ENCODE data around the gene TRPM7. TPM values are rescaled to one million over a fixed set of nuclear protein-coding genes. Genes with fewer than 3 reads are reported as not detected.
A peak's percentile ranks its signal among the peaks of the same experiment; 100 is the strongest.

Gene TRPM7
- total and polyA plus RNA-seq, 2 of the 13 experiments (the other 11 are each of a cell fraction or from before 2014, with no cell fraction given) = 11.0 to 36.0 TPM

- TF ChIP-seq HNRNPLL (IDR thresholded peaks at IDR 0.05; ENCODE audit: low read depth, low read length, poor library complexity, severe bottlenecking) (peak; percentile 77), ZBTB39 (CRISPR knock-in tag; IDR thresholded peaks at IDR 0.05) (peak; percentile 85; the same call in 1 of the 2 replicates), ZSCAN21 (CRISPR knock-in tag; IDR thresholded peaks at IDR 0.05; ENCODE audit: borderline replicate concordance) (peak; percentile 11; the same call in 1 of the 2 replicates), ZNF792 (CRISPR knock-in tag; IDR thresholded peaks at IDR 0.05) (no peak; the same call in 1 of the 2 replicates), ZNF331 (CRISPR knock-in tag; IDR thresholded peaks at IDR 0.05) (peak; percentile 86; the same call in 1 of the 2 replicates), ASH2L (IDR thresholded peaks at IDR 0.05; ENCODE audit: insufficient read length, low read depth, low read length) (peak; percentile 95), TCF7 (IDR thresholded peaks at IDR 0.05; ENCODE audit: low read depth) (no peak)
These were observed 575 bp downstream of the TRPM7 start (continued) for GRCh38 chr15:50685976-50686468.

- Histone ChIP-seq H2AFZ (ENCODE audit: low read length) (no peak overlapping the region), H3K4me2 (ENCODE audit: low read depth, low read length) (peak overlapping the region; percentile 88), H3K4me1 (ENCODE audit: insufficient read depth, low read length) (peaks cover 55% of the 10 kb centered on the region), H3K36me3 (replicated peaks in 1 of 2; ENCODE audit: control insufficient read depth in 1 of 2, insufficient read depth in 2 of 2, low read length in 2 of 2) (no peaks in the 10 kb centered on the region; a peak in 1 of 5 replicates), H3K9me3 (ENCODE audit: low read length) (no peaks in the 10 kb centered on the region), H3K4me3 (replicated peaks in 1 of 3; ENCODE audit: insufficient read depth in 1 of 3, low read depth in 2 of 3, low read length in 3 of 3) (peak overlapping the region; percentile 65 to 90 (median 86)), H4K20me1 (ENCODE audit: insufficient read depth, low read length) (peaks cover 6% of the 10 kb centered on the region; the same call in 1 of the 2 replicates), H3K9ac (ENCODE audit: insufficient read depth, low read depth, low read length) (peak overlapping the region; percentile 94), H3K27me3 (ENCODE audit: control insufficient read depth in 1 of 2, insufficient read depth in 2 of 2, low read length in 2 of 2) (no peaks in the 10 kb centered on the region; a peak in 1 of 5 replicates), H3K27ac (ENCODE audit: extremely low read length, insufficient read depth, low read length) (peak overlapping the region; percentile 94), H3K79me2 (ENCODE audit: insufficient read depth, low read length) (peaks cover 56% of the 10 kb centered on the region)
- no peak for ATAC-seq
- in situ Hi-C loops (cut with HindIII; ENCODE audit: extremely low pct_ligation_motif_present, low pct_unique_long_range_greater_than_20kb) (no loop called here), intact Hi-C loops (cut with micrococcal nuclease; ENCODE audit: unreplicated experiment) (loop anchor here (5.0 kb wide), 1 partner anchor 82 kb away; the partner anchor contains the start of gene SPPL2A)
- no peak for FAIRE-seq
- BruUV-seq (replicated peaks) = TSS peak; percentile 73
- ChIA-PET CTCF (ENCODE audit: low intra/inter-chr PET ratio, low total read pairs) (interaction anchor here (1.0 kb wide), 1 partner anchor 191 kb away, joined by 3 read pairs; no protein-coding TSS in a partner anchor), POLR2A (interaction anchor here (1.3 kb wide), 1 partner anchor 34 kb away, joined by 4 read pairs; no protein-coding TSS in a partner anchor)
- no peak for DNase-seq (ENCODE audit: low spot score)
- WGBS (ENCODE audit: low lambda C conversion rate) = 39% methylated on average over 22 of the region's 22 CpGs
- TF ChIP-seq BCL3 (CRISPR knock-in tag; IDR thresholded peaks at IDR 0.05) (no peak), NPAS2 (CRISPR knock-in tag; IDR thresholded peaks at IDR 0.05; ENCODE audit: borderline replicate concordance) (no peak), ZSCAN30 (CRISPR knock-in tag; IDR thresholded peaks at IDR 0.05) (no peak), HOXA5 (CRISPR knock-in tag; IDR thresholded peaks at IDR 0.05) (no peak), TCF7L2 (IDR thresholded peaks at IDR 0.05; ENCODE audit: low read depth, low read length) (no peak), PRPF4 (IDR thresholded peaks at IDR 0.05; ENCODE audit: low read depth, low read length, poor library complexity, severe bottlenecking) (peak; percentile 30), ZNF800 (CRISPR knock-in tag; IDR thresholded peaks at IDR 0.05) (0 out of 2 replicates have a peak, but pooled peaks have one; percentile 17), ZSCAN21 (CRISPR knock-in tag; IDR thresholded peaks at IDR 0.05; ENCODE audit: borderline replicate concordance) (no peak), ZC3H4 (CRISPR knock-in tag; IDR thresholded peaks at IDR 0.05; ENCODE audit: borderline replicate concordance) (no peak), CHCHD3 (CRISPR knock-in tag; IDR thresholded peaks at IDR 0.05) (no peak)
These were observed 1.2 kb downstream of the TRPM7 start for GRCh38 chr15:50685191-50685975.
